Upper lobe of right lung (tissue), 1 donor: Measurements from ENCODE around the gene KRTAP12-3. TPM values are rescaled to one million over a fixed set of nuclear protein-coding genes. Genes with fewer than 3 reads are reported as not detected.
A peak's percentile ranks its signal among the peaks of the same experiment; 100 is the strongest.
"Not testable (repeated sequence)": the region's sequence is repeated elsewhere in the genome, so short reads cannot be mapped to it uniquely, and the experiment has no call there.

ENCODE experiments used
- ATAC-seq: fragments of 200-7000 bp; cut with Tn5 transposase; one replicate; pipeline ENCODE4 v1.9.1; 2020; ENCODE audit warnings: mild to moderate bottlenecking, moderate library complexity
- DNase-seq: peaks from one replicate; pipeline ENCODE4 v3.0.0-alpha.2; 2020
- H3K27ac ChIP-seq: fragments of 200-600 bp; one replicate; pipeline ENCODE4 v1.8.0; 2022
- H3K27me3 ChIP-seq: fragments of 200-600 bp; one replicate; pipeline ENCODE4 v1.8.0; 2022; ENCODE audit warnings: mild to moderate bottlenecking
- H3K36me3 ChIP-seq: fragments of 200-600 bp; one replicate; pipeline ENCODE4 v1.8.0; 2022
- H3K4me1 ChIP-seq: fragments of 200-600 bp; one replicate; pipeline ENCODE4 v1.8.0; 2022
- H3K4me3 ChIP-seq: fragments of 200-600 bp; one replicate; pipeline ENCODE4 v1.8.0; 2022; ENCODE audit warnings: mild to moderate bottlenecking
- H3K9me3 ChIP-seq: fragments of 200-600 bp; one replicate; pipeline ENCODE4 v1.8.0; 2022
- CTCF ChIP-seq: fragments of 200-600 bp; IDR thresholded peaks from one replicate; pipeline ENCODE4 v1.8.0; 2022; ENCODE audit warnings: antibody characterized with exemption
- intact Hi-C: fragments of 100-400 bp; cut with DNase I; formaldehyde crosslinking; loops from one replicate; pipeline ENCODE4 v1.11.0; 2022
- long read RNA-seq: library from polyadenylated mRNA; unstranded; transcript quantifications from one replicate; pipeline ENCODE4 v2.0.0, GENCODE V29; 2021
- total RNA-seq: library from RNA; stranded (reverse); fragmentation: NEBNext Ultra II Directional; extraction: Animal tissue kit (Norgen Biotek cat#: 25700); gene quantifications from one replicate; pipeline ENCODE4 v1.2.1, GENCODE V29; 2021
- donor health status: DM: no; HTN: yes; CAD: no; lungs with severe emphysema.

The KRTAP12-3 gene
- not detected for total RNA-seq
- long read RNA-seq, result 0 reads

- intact Hi-C loops, result no loop called here
- Histone ChIP-seq H3K27me3 (no peaks in the 10 kb centered on the region), H3K27ac (no peak within 1 kb of the TSS), H3K4me1 (no peaks in the 10 kb centered on the region), H3K36me3 (no peaks in the 10 kb centered on the region), H3K4me3 (no peak within 1 kb of the TSS), H3K9me3 (peaks cover 5% of the 10 kb centered on the region)
- no peak for DNase-seq
- ATAC-seq, result no peak
- no peak for TF ChIP-seq CTCF
Observed at GRCh38 chr21:44657635-44658540, at the start of gene KRTAP12-3. Gene KRTAP12-3, plus strand, starts transcription at chr21:44657932. Its CDS starts 48 bp downstream, at chr21:44657980.

GRCh38 chr21:44609193-44609592, 48.5 kb upstream of the KRTAP12-3 start:
- H3K36me3 ChIP-seq, result no peaks in the 10 kb centered on the region
- intact Hi-C loops, result no loop called here
- no peak for TF ChIP-seq CTCF
- H3K4me3 ChIP-seq, result no peak overlapping the region
- DNase-seq (no peak), ATAC-seq (no peak)
- H3K4me1 ChIP-seq, result no peaks in the 10 kb centered on the region
- H3K27ac ChIP-seq, result no peak overlapping the region
- peaks cover 9% of the 10 kb centered on the region for H3K9me3 ChIP-seq
- H3K27me3 ChIP-seq, result no peaks in the 10 kb centered on the region

DNA sequence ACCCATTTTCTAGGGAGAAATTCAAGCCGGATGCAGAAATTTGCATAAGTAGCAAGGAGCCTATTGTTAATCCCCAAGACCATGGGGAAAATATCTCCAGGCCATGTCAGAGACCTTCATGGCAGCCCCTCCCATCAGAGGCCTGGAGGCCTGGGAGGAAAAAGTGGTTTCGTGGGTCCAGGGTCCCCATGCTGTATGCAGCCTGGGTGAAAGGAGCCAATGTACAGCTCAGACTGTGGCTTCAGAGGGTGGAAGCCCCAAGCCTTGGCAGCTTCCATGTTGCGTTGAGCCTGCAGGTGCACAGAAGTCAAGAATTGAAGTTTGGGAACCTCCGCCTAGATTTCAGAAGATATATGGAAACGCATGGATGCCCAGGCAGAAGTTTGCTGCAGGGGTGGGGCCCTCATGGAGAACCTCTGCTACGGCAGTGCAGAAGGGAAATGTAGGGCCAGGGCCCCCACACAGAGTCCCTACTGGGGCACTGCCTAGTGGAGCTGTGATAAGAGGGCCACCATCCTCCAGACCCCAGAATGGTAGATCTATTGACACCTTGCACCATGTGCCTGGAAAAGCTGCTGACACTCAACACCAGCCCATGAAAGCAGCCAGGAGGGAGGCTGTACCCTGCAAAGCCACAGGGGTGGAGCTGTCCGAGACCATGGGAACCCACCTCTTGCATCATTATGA, 47.4 kb upstream of the KRTAP12-3 start:
- H3K27me3 ChIP-seq, H3K9me3 ChIP-seq, intact Hi-C loops, DNase-seq, H3K27ac ChIP-seq, H3K36me3 ChIP-seq, ATAC-seq, H3K4me1 ChIP-seq, H3K4me3 ChIP-seq: not testable (repeated sequence)

GRCh38 chr21:44611551-44611950, 46.2 kb upstream of the KRTAP12-3 start:
- H3K4me1 ChIP-seq, result no peaks in the 10 kb centered on the region
- H3K9me3 ChIP-seq, result peaks cover 9% of the 10 kb centered on the region
- no peaks in the 10 kb centered on the region for H3K27me3 ChIP-seq
- ATAC-seq (no peak), DNase-seq (no peak)
- H3K4me3 ChIP-seq, result no peak overlapping the region
- H3K27ac ChIP-seq, result no peak overlapping the region
- TF ChIP-seq CTCF, result no peak
- intact Hi-C loops, result no loop called here
- H3K36me3 ChIP-seq, result no peaks in the 10 kb centered on the region

DNA sequence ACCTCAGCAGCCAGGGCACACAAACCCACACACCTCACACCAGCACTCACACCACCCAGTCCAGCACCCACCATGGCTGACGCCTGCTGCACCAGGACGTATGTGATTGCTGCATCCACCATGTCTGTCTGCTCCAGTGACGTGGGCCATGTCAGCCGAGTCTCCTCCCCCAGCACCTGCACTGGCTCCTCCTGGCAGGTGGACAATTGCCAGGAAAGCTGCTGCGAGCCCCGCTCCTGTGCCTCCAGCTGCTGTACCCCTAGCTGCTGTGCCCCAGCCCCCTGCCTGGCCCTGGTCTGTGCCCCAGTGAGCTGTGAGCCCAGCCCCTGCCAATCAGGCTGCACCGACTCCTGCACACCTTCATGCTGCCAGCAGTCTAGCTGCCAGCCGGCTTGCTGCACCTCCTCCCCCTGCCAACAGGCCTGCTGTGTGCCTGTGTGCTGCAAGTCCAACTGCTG, 45.7 kb upstream of the KRTAP12-3 start, which contains the start of gene KRTAP10-8:
Gene KRTAP10-8 (plus strand): TSS at position 51 of the 458 bp plus-strand sequence. CDS start 22 bp downstream, at position 73.
- TF ChIP-seq CTCF, result no peak
- peak; percentile 60 for DNase-seq
- intact Hi-C loops, result no loop called here
- H3K4me3 ChIP-seq, result no peak within 1 kb of the TSS
- H3K36me3 ChIP-seq, result no peaks in the 10 kb centered on the region
- H3K9me3 ChIP-seq, result peaks cover 9% of the 10 kb centered on the region
- H3K4me1 ChIP-seq, result no peaks in the 10 kb centered on the region
- H3K27ac ChIP-seq, result no peak within 1 kb of the TSS
- no peaks in the 10 kb centered on the region for H3K27me3 ChIP-seq
- ATAC-seq, result no peak
